Stimulated activated CD8-positive, alpha-beta memory T cell treated with anti-CD3 and anti-CD28 coated beads, Interleukin-2, amount 100 ng/mL, for 48 hours (primary cell): ENCODE measurements around the gene SIPA1L2.

ENCODE experiments used
- DNase-seq, 2 donors: peaks; one replicate each; pipeline ENCODE4 v3.0.0-alpha.2; 2020; ENCODE audit warnings: low read depth in 2 of 2

The SIPA1L2 gene

DNA sequence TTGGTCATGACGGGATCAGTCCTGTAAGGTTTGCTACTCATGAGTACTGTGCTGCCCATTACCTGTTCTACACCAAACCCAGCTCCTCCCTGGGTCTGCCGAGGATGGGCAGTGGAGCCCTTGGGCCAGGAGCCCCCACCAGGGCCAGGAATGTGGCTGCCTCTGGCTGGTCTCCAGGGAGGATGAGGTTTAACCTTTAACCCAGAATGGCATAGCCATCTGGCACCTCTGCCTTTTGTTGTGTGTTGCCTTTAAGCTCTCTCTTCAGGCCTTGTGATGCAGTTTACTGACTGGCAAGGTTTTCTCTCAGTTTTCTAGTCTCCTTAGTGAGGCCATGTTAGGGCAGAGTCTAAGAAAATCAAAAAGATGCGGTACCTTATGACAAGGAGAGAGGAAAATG, 38.6 kb downstream of the SIPA1L2 start:
- no peak for DNase-seq

DNA sequence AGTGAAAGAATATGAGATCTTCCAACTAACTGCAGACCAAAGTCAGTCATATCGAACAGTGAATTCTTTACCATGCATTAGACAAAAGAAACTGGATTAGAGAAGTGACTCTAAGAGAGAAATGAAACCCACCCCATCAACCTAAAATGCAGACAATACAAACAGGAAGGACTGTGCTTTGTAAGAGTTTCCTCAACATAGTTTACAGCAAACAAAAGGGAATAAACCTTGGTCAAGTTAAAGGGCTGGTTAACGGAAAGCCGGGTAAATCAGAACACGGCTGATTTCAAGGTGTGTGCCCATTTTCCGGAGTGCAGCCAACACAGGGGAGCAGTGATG, 39.2 kb downstream of the SIPA1L2 start:
- no peak for DNase-seq

DNA sequence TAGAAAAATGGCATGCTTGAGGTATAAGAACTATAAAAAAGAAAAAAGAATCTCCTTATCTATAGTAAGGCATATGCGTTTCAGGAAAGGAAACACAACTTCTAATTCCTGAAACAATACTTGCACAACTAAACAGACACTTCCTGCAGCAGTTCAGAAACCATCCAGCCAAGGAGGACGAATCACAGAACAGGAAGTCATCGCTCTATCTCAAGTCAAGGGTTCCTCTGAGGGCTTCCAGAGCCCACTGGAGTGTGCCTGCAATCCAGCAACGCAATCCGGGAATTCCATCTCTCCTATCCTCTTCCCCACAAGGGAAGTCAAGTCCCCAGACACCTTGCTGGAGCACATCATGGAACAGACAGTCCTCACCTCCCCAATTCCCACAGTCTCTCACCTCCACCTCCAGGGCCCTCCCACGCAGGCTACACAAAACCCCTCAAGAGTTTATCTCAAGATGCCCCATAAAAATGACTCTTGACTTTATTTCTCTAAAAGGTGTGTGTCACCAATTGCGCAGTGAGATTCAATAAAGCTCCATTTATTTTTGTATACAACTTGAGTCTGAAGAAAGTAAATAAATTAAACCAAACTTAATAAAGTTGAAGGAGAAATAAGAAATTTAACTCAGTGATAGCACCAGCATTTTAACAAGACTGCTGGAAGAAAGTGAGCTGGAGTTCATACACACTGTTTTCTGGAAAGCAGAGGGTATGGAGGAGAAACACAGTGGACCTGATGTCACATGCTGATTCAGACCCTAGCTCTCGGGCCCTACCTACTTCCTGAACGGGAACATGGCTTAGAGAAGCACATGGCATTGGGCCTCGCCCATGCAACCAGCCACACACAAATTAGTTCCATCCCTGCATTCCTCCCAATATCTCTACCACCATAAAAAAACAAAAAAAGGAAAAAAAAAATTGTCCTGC, 39.9 kb downstream of the SIPA1L2 start:
- DNase-seq, result no peak

DNA sequence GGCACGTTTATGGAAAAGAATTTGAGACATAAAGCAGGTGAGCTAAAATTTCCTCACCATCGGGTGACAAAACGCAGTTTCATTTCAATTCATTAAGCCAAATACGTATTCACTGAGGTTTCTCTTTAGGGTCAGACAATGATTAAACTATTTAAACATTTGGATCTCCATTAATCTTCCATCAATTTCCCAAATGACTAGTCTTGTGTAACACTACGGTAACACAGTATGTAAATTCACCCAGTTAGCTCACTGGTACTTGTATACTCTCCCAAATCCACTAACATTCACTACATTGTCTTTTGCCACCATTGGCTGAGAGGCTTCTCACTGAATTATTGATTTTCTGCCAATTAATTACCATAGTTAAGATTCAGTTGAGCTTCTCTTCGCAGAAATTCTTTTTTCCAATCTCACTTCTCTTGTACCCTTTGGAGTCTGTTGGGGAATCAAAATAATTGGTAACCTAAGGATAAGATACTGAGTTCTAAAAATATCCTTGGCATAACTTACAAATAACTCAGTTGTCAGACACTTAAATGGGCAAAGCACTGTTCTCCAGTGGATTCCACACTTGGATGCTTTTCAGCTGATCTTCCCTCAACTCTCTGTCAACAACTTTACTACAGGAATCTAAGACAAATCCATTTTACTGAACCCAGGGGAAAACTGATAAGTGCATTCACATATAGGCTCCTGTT, 40.7 kb downstream of the SIPA1L2 start:
- DNase-seq, result no peak

DNA sequence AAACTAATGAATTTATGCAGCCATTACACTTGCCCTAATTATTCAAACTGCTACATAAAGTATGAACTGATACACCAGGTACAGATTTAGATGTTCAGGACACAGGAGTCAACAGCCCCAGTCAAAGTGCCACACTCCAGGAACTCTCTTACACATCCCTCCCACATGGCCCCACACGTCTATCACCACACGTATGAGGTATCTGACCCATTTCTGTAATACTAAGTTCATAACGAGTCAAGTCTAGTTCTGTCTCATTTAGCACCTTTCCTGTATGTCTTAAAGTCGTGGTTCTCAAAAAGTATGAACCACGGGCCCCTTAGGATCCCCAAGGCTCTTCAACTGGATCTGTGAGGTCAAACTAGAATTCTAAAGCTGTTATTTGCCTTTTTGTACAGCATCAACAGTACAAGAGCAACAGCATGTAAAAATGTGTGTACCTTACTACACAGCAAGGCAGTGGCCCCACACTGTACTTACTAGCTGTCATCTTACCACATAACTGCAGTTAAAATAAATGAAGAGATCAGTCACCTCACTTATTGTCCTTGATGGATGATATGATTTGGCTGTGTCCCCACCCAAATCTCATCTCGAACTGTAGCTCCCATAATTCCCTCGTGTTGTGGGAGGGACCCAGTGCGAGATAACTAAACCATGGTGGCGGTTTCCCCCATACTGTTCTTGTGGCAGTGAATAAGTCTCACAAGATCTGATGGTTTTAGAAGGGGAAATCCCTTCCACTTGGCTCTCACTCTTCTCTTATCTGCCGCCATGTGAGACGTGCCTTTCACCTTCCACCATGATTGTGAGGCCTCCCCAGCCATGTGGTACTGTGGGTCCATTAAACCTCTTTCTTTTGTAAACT, 42.6 kb downstream of the SIPA1L2 start:
- no peak for DNase-seq

DNA sequence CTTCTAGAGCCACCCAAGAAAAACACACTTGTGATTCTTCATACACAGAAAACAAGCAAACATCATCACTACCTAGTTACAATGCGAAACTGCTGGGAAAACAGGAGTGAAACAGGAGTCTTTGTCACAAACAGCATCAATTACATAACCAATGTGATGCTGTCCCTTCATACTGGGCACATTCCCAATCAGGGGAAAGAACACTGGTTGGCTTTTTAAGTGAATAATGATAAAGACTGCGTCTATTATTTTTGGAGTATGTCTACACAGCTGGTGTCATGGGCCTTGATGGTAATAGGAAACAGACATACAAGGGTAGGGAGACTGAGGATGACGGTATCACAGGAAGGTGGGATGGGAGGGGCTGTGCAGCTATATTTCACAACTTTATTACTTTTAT, 43.3 kb downstream of the SIPA1L2 start:
- DNase-seq, result no peak

DNA sequence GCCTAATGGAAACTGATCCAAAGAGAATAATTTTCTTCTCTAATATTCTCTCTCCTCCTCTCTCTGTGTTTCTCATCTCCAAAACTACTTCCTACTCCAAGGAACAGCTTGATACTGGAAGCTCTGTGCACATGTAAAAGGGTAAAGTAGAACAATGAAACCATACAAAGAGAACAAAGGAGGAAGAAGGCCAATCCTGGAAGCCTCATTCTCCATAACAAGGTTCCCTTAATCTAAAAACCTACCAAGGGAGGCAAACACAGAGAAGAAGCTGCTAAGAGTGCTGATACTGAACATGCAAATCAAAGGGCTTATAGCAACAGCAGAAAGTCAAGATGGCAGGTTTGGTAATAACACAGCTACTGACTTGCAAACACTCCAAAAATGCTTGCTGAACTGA, 44.4 kb downstream of the SIPA1L2 start:
- no peak for DNase-seq

DNA sequence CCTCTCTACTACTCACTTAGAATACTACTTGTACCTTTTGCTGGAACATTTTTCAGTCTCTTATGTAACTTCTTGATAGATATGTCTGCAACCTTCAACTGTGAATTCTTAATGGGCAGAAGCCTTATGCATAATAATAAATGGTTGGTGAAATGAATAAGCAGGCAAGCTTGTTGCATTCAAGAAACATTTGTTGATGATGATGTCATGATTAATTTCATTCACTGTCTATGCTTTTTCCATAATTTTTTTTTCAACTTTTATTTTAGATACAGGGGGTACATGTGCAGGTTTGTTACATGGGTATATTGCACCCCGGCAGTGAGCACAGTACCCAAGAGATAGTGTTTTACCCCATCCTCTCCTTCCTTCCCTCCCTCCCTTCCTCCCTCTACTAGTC, 48.0 kb downstream of the SIPA1L2 start:
- no peak for DNase-seq
